Prostate gland (tissue), 2 donors: ENCODE measurements around the gene TRAF7.

Experiments
- CTCF ChIP-seq, 4 experiments: fragments of 200-600 bp in 2 of 4; fragments of 450-650 bp in 2 of 4; sonication (generic) in 2 of 4; IDR thresholded peaks; 1 replicate in 3 of 4; 2 replicates in 1 of 4; pipeline ENCODE4 v1.5.1; 2016 to 2019; ENCODE audit warnings: antibody characterized with exemption in 4 of 4, mild to moderate bottlenecking in 2 of 4, moderate library complexity in 2 of 4
- POLR2A ChIP-seq: fragments of 450-650 bp; IDR thresholded peaks from one replicate; pipeline ENCODE4 v1.6.1; 2016; ENCODE audit warnings: antibody characterized with exemption, mild to moderate bottlenecking

- TF ChIP-seq CTCF (IDR thresholded peaks at IDR 0.05) (no peak), POLR2A (no peak)
Observed at GRCh38 chr16:2216330-2216729, 60.7 kb downstream of the TRAF7 start.
